Measurements from ENCODE around the gene OSCP1.
A peak's percentile ranks its signal among the peaks of the same experiment; 100 is the strongest.

OSCP1 gene

DNA sequence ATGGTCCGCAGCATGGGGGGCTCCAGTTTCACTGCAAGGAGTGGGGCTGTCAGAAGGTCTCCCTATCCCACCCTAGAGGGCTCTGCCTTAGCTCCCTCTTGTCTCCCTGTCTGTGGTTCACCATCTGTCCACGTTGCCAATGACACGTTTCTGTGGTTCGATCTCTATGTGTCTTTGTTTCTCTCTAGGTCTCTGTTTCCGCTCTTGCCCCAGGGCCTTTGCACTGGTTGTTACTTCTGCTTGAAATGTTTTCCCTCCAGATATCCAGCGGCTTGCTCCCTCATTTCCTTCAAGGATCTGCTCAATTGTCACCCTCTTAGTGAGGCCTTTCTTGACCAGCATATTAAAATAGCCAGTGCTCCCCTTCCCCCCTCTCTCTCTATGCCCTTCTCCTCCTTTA, 22.4 kb upstream of the OSCP1 start:
- no peak overlapping the region for H3K4me3 ChIP-seq (ENCODE audit: low read depth, low read length)
- H3K79me2 ChIP-seq (ENCODE audit: control insufficient read depth, insufficient read depth, low read length, unreplicated experiment): no peaks in the 10 kb centered on the region
- no peaks in the 10 kb centered on the region for H3K36me3 ChIP-seq (ENCODE audit: insufficient read depth, low read length)
- H3K27me3 ChIP-seq (ENCODE audit: insufficient read depth, low read length): no peaks in the 10 kb centered on the region
- no peak overlapping the region for H3K27ac ChIP-seq (ENCODE audit: low read depth, low read length)
- no peaks in the 10 kb centered on the region for H3K4me1 ChIP-seq (ENCODE audit: control insufficient read depth, insufficient read depth, low read length, unreplicated experiment)
- H2AFZ ChIP-seq (ENCODE audit: low read length, unreplicated experiment): no peak overlapping the region

DNA sequence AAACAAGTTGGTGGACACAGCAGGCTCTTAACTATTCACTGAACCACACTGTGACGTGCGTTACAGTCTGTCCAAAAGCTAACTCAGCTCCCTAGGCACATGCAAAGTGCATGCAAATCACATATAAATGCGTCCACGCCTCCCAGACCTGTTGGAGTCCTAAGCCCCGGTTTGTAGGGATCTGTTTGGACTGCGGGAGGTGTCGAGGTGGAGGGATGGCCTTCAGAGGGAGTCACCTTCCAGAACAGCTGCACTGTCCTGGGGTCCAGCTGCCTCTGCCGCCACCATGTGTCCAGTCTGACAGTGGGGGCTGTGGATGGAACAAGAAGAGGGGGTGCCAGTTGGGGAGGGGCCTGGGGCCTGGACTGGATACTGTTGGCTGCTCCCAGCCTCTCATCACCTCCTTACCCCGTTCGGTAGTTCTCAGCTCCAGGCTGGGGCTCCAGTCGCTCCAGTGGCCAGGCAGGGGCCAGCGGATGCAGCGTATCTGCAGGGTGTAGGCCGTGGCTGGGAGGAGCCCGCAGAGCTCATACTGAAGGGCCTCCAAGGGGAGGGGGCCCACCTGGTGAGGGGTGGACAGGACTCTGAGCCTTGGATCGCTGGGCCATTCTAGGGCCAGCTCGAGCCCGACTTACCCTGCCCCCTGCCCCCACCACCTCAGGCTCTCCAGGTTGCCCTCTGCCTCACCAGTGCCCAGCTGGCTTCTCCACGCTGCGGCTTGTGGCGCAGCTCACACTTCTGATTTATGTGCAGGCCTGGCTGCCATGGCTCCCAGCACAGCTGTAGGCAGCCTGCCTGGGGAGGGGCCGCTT, 21.8 kb upstream of the OSCP1 start:
- Histone ChIP-seq H2AFZ (ENCODE audit: low read length, unreplicated experiment) (no peak overlapping the region), H3K79me2 (ENCODE audit: control insufficient read depth, insufficient read depth, low read length, unreplicated experiment) (no peaks in the 10 kb centered on the region), H3K27me3 (ENCODE audit: insufficient read depth, low read length) (no peaks in the 10 kb centered on the region), H3K4me1 (ENCODE audit: control insufficient read depth, insufficient read depth, low read length, unreplicated experiment) (no peaks in the 10 kb centered on the region), H3K36me3 (ENCODE audit: insufficient read depth, low read length) (no peaks in the 10 kb centered on the region), H3K4me3 (ENCODE audit: low read depth, low read length) (no peak overlapping the region), H3K27ac (ENCODE audit: low read depth, low read length) (no peak overlapping the region)

DNA sequence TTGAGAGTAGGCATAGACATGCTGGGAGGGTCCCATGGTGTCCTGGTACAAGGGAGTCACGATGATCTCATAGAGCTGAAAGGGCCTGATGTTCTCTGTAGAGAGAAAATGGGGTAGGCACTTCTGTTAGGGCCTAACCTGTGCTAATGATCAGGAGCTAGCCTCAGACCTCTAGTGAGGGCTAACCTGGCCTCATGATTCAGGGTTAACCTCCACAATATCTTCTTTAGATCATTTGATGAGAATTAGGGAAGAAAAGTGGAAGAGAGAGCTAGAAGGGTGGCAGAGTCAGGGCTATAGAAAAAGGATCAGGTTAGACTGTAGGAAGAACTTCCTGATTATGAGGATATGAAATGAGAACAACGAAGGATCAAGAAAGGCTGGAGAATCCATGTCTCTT, 18.9 kb upstream of the OSCP1 start:
- Histone ChIP-seq H3K4me1 (ENCODE audit: control insufficient read depth, insufficient read depth, low read length, unreplicated experiment) (peaks cover 6% of the 10 kb centered on the region), H3K27me3 (ENCODE audit: insufficient read depth, low read length) (no peaks in the 10 kb centered on the region), H3K36me3 (ENCODE audit: insufficient read depth, low read length) (no peaks in the 10 kb centered on the region), H3K4me3 (ENCODE audit: low read depth, low read length) (no peak overlapping the region), H3K27ac (ENCODE audit: low read depth, low read length) (no peak overlapping the region), H2AFZ (ENCODE audit: low read length, unreplicated experiment) (no peak overlapping the region), H3K79me2 (ENCODE audit: control insufficient read depth, insufficient read depth, low read length, unreplicated experiment) (no peaks in the 10 kb centered on the region)

DNA sequence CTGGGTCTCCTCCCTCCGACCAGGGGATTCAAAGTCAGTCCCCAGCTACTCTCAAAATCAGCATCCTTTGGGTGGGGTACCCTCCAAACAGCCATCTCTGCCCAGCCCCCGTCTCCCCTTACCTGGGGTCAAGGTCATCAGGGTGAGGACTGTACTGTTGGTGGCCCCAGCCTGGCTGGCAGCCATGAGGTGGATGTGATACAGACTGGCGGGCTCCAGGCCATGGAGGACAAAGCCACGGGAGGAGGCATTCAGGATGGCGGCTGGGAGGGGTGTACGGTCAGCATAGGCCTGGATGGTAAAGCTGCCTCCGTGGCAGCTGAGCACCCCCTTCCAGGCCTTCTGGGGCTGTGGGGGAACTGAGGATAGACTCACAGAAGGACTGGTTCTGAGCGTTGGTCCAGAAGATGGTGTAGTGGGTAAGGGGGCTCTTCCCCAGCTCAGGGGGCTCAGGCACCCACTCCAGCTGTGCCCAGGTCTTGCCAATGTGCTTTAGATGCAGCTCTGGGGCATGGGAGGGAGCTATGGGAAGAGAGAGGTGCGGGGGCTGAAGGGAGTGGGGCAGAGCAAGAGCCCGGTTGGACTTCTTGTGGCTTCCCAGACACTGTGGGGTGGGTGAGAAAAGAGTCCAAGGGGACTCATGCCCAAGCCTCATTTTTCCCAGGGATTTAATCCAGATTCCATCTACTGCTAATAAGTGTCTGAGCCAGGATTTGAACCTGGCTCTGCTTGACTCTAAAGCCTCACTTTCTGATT, 17.6 kb upstream of the OSCP1 start:
- Histone ChIP-seq H2AFZ (ENCODE audit: low read length, unreplicated experiment) (no peak overlapping the region), H3K27me3 (ENCODE audit: insufficient read depth, low read length) (no peaks in the 10 kb centered on the region), H3K27ac (ENCODE audit: low read depth, low read length) (no peak overlapping the region), H3K79me2 (ENCODE audit: control insufficient read depth, insufficient read depth, low read length, unreplicated experiment) (peaks cover 10% of the 10 kb centered on the region), H3K4me3 (ENCODE audit: low read depth, low read length) (no peak overlapping the region), H3K36me3 (ENCODE audit: insufficient read depth, low read length) (no peaks in the 10 kb centered on the region), H3K4me1 (ENCODE audit: control insufficient read depth, insufficient read depth, low read length, unreplicated experiment) (peaks cover 6% of the 10 kb centered on the region)

DNA sequence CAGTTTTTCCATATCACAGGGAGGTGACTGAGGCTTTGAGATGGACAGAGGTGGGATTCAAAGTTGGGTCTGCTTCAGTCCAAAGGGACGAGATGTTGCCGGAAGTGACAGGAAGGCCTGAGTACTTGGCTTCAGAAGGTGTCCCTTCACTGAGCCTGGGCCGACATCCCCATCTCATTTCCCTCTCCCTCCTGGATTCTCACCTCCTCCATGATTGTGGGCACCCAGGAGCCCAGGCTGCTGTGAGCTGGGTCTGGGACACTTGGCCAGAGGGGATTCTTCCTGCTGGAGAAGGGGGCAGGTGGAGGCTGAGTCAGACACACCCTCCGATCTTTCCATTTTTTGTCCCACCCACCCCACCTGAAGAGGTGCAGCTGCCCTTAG, 16.8 kb upstream of the OSCP1 start:
- Histone ChIP-seq H3K4me1 (ENCODE audit: control insufficient read depth, insufficient read depth, low read length, unreplicated experiment) (peaks cover 6% of the 10 kb centered on the region), H3K27ac (ENCODE audit: low read depth, low read length) (no peak overlapping the region), H3K36me3 (ENCODE audit: insufficient read depth, low read length) (no peaks in the 10 kb centered on the region), H3K4me3 (ENCODE audit: low read depth, low read length) (no peak overlapping the region), H2AFZ (ENCODE audit: low read length, unreplicated experiment) (no peak overlapping the region), H3K27me3 (ENCODE audit: insufficient read depth, low read length) (no peaks in the 10 kb centered on the region), H3K79me2 (ENCODE audit: control insufficient read depth, insufficient read depth, low read length, unreplicated experiment) (peaks cover 14% of the 10 kb centered on the region)

DNA sequence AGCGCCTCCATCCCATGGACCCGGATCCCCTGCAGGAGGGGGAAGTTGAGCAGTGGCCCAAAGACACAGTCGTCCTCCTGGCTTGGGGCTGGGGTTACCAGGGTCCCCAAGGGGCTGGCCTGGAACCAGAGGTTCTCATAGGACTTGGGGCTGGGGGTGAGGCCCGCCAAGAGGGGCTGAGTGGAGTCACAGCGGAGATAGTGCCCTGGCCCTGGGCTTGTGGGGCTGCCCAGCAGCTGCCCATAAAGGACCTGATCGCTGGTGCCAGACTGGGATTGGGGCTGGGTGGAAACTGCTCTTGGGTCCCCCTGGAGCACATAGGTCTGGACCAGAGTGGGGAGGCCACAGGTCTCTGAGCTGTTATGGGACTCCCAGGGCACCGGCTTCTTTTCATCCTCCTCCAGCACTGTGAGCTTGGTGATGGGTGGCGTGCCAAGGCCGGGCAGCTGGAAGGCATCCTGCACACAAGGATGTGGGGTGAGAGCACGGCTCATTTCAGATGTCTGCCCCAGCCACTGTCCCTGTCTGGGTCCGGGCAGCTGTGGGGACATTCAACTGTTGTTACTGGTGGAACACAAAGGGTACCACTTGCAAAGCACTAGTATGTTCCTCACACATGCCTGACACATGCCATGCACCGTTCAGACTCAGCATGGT, 16.2 kb upstream of the OSCP1 start:
- H3K27ac ChIP-seq (ENCODE audit: low read depth, low read length): no peak overlapping the region
- H2AFZ ChIP-seq (ENCODE audit: low read length, unreplicated experiment): no peak overlapping the region
- no peaks in the 10 kb centered on the region for H3K36me3 ChIP-seq (ENCODE audit: insufficient read depth, low read length)
- H3K4me3 ChIP-seq (ENCODE audit: low read depth, low read length): no peak overlapping the region
- H3K79me2 ChIP-seq (ENCODE audit: control insufficient read depth, insufficient read depth, low read length, unreplicated experiment): peaks cover 14% of the 10 kb centered on the region
- H3K4me1 ChIP-seq (ENCODE audit: control insufficient read depth, insufficient read depth, low read length, unreplicated experiment): peaks cover 6% of the 10 kb centered on the region
- no peaks in the 10 kb centered on the region for H3K27me3 ChIP-seq (ENCODE audit: insufficient read depth, low read length)

DNA sequence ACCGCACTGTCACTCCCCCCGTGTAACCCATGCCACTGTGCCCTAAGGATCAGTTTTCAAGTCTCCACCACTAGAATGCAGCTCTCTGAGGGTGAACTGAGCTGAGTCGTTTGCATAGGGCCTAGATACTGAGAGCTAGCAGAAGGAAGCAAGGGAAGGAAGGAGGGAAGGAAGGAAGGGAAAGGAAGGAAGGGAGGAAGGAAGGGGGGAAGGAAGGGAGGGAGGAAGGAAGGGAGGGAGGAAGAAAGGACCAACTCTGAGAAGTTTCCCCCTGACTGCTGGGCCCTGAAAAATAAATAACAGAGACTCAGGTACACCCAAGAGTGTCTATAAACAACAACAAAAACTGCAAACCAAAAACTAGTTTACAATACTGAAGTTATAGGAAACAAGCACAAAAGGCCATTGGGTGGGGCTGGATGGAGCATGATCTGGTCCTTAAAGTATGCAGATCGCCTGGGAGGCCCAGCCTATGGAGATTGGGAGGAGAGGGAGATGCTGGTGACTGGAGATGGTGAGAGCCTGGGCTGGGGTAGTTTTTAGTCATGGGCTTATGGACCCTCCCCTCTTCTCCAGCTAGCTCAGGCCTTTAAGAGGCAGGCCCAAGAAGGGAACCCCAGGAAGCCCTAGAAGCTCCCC, 15.6 kb upstream of the OSCP1 start:
- H2AFZ ChIP-seq (ENCODE audit: low read length, unreplicated experiment): no peak overlapping the region
- H3K4me1 ChIP-seq (ENCODE audit: control insufficient read depth, insufficient read depth, low read length, unreplicated experiment): peaks cover 6% of the 10 kb centered on the region
- no peak overlapping the region for H3K27ac ChIP-seq (ENCODE audit: low read depth, low read length)

DNA sequence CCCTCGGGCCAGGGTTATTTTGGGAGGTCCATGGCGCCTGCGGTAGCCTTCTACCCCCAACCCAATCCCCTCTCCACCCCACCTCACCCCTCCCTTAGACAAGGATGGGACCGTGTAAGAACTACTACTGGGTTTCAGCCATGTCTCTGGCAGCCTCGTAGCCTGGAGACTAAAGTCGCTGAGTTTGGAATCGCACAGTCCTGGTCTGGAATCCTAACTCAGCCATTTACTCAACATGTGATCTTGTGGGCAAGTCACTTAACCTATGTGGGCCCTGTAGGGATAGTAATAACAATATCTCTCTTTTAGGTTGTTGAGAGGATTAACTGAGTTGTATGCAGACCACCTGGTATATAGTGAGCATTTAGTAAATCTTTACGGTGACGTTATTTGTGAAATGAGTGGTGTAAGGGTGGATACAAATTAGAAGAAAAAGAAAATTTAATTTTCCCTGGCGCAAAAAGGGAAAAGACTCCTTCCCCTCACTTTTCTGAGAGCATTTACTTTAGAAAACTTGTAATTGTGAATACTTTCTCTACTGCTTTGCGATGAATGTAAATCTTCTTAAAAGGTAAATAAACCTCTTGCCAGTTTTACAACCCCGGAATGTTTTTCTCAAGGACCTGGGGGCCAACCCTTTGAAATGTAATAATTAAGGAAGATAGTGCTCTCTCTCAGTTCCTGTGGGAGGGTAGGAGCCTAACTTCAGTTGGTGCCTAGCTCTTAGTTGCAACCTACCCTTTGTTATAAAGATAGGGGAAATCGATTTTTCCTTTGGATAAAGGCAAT, 14.5 kb upstream of the OSCP1 start:
- Histone ChIP-seq H3K36me3 (ENCODE audit: insufficient read depth, low read length) (no peaks in the 10 kb centered on the region; the same call in 1 of the 2 replicates), H3K4me1 (ENCODE audit: control insufficient read depth, insufficient read depth, low read length, unreplicated experiment) (peaks cover 6% of the 10 kb centered on the region), H3K27me3 (ENCODE audit: insufficient read depth, low read length) (no peaks in the 10 kb centered on the region), H3K4me3 (ENCODE audit: low read depth, low read length) (peak overlapping the region; percentile 99), H3K79me2 (ENCODE audit: control insufficient read depth, insufficient read depth, low read length, unreplicated experiment) (peaks cover 14% of the 10 kb centered on the region), H2AFZ (ENCODE audit: low read length, unreplicated experiment) (peak overlapping the region; percentile 85), H3K27ac (ENCODE audit: low read depth, low read length) (peak overlapping the region; percentile 81)

More for the DNA sequence above, 15.6 kb upstream of the OSCP1 start:
- Histone ChIP-seq H3K79me2 (ENCODE audit: control insufficient read depth, insufficient read depth, low read length, unreplicated experiment) (peaks cover 14% of the 10 kb centered on the region), H3K4me3 (ENCODE audit: low read depth, low read length) (no peak overlapping the region), H3K27me3 (ENCODE audit: insufficient read depth, low read length) (no peaks in the 10 kb centered on the region), H3K36me3 (ENCODE audit: insufficient read depth, low read length) (no peaks in the 10 kb centered on the region; the same call in 1 of the 2 replicates)

DNA sequence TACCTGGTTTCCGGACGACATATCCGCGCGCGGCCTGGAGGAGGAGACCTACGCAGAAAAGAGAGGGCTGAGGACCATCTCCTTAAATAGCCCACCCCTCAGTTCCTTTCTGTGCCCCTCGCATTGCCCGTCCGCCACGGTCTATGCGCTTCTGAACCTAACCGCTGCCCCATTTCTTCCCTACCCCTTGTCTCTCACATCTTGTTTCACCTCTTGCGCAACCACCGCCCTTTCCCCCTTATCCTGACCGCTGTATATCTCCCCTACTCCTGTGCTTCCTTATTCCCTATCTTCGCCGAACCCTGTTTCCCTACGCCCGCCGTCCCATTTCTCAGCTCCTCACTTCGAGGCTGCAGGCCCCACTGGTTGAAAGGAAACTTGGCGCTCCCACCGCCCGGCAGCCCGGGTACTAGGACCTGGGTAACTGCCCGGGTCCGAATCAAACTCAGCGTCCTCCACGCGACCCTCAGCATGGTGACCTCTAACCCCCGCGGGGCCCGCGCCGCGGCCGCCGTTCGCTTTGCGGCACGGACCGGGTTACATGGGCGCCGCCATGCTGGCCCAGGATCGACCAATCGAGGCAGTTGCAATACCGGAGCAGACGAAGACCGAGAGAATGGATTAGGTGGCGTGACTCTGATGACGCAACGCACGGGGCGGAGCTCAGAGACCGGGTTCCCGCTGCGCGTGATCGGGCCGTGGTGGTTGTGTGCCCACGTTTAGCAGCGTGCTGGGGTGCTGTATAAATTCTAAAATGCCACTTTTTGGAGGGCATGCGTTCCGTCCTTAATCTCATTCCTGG, 13.8 kb upstream of the OSCP1 start, which contains the start of gene MRPS15:
Gene MRPS15, minus strand, starts transcription at position 582 of the 802 bp plus-strand sequence. Its CDS starts 109 bp downstream, at position 473.
- peak within 1 kb of the TSS; percentile 81 for H3K27ac ChIP-seq (ENCODE audit: low read depth, low read length)
- peaks cover 6% of the 10 kb centered on the region for H3K4me1 ChIP-seq (ENCODE audit: control insufficient read depth, insufficient read depth, low read length, unreplicated experiment)
- peak within 1 kb of the TSS; percentile 99 for H3K4me3 ChIP-seq (ENCODE audit: low read depth, low read length)

More for the DNA sequence above, 13.8 kb upstream of the OSCP1 start, which contains the start of gene MRPS15:
- Histone ChIP-seq H2AFZ (ENCODE audit: low read length, unreplicated experiment) (peak within 1 kb of the TSS; percentile 93), H3K79me2 (ENCODE audit: control insufficient read depth, insufficient read depth, low read length, unreplicated experiment) (peaks cover 14% of the 10 kb centered on the region), H3K36me3 (ENCODE audit: insufficient read depth, low read length) (no peaks in the 10 kb centered on the region; the same call in 1 of the 2 replicates), H3K27me3 (ENCODE audit: insufficient read depth, low read length) (no peaks in the 10 kb centered on the region)

Measured in ACC112 (cell line).